H9 (cell line): ENCODE data around the gene DGKB. TPM values are rescaled to one million over a fixed set of nuclear protein-coding genes. Genes with fewer than 3 reads are reported as not detected.

Source experiments
- DNase-seq: peaks from one replicate; pipeline ENCODE4 v3.0.0-alpha.2; 2017
- H2AFZ ChIP-seq: one replicate; pipeline ENCODE4 v1.6.1; 2013; ENCODE audit warnings: mild to moderate bottlenecking, low read length, control low read depth, moderate library complexity
- H2AK5ac ChIP-seq: 2 replicates; pipeline ENCODE4 v1.6.1; 2013; ENCODE audit warnings: low read length, control low read depth, mixed read lengths; ENCODE audit not compliant: insufficient read length
- H2BK120ac ChIP-seq: one replicate; pipeline ENCODE4 v1.6.1; 2013; ENCODE audit warnings: low read depth, mild to moderate bottlenecking, low read length, control low read depth, inconsistent platforms; ENCODE audit not compliant: poor library complexity, severe bottlenecking
- H2BK12ac ChIP-seq: 2 replicates; pipeline ENCODE4 v1.6.1; 2013; ENCODE audit warnings: low read length, control low read depth, mixed read lengths, low read depth; ENCODE audit not compliant: insufficient read length
- H2BK15ac ChIP-seq: 2 replicates; pipeline ENCODE4 v1.6.1; 2013; ENCODE audit warnings: low read depth, low read length, control low read depth
- H2BK20ac ChIP-seq: one replicate; pipeline ENCODE4 v1.6.1; 2013; ENCODE audit warnings: low read depth, mild to moderate bottlenecking, low read length, control low read depth, inconsistent platforms; ENCODE audit not compliant: poor library complexity, severe bottlenecking
- H2BK5ac ChIP-seq: 2 replicates; pipeline ENCODE4 v1.6.1; 2013; ENCODE audit warnings: low read length, control low read depth, mixed read lengths; ENCODE audit not compliant: insufficient read length
- H3K14ac ChIP-seq: 2 replicates; pipeline ENCODE4 v1.6.1; 2013; ENCODE audit warnings: low read length, control low read depth; ENCODE audit not compliant: insufficient read depth
- H3K18ac ChIP-seq: 2 replicates; pipeline ENCODE4 v1.6.1; 2013; ENCODE audit warnings: low read depth, mild to moderate bottlenecking, mixed read lengths, low read length, control low read depth; ENCODE audit not compliant: insufficient read length
- H3K23ac ChIP-seq: 2 replicates; pipeline ENCODE4 v1.6.1; 2013; ENCODE audit warnings: low read length, control low read depth, mixed read lengths, low read depth; ENCODE audit not compliant: insufficient read length
- H3K23me2 ChIP-seq: 2 replicates; pipeline ENCODE4 v1.6.1; 2013; ENCODE audit warnings: low read depth, mild to moderate bottlenecking, mixed read lengths, low read length, control low read depth; ENCODE audit not compliant: insufficient read length, poor library complexity, severe bottlenecking
- H3K27ac ChIP-seq: 2 replicates; pipeline ENCODE4 v1.5.1; 2013; ENCODE audit warnings: low read length, control low read depth, mixed read lengths, low read depth; ENCODE audit not compliant: insufficient read length
- H3K27me3 ChIP-seq: 2 replicates; pipeline ENCODE4 v1.6.1; 2013; ENCODE audit warnings: low read length, control low read depth, inconsistent platforms; ENCODE audit not compliant: insufficient read depth
- H3K4ac ChIP-seq: 2 replicates; pipeline ENCODE4 v1.6.1; 2013; ENCODE audit warnings: low read depth, mild to moderate bottlenecking, control low read depth, inconsistent platforms, low read length, moderate library complexity
- H3K4me1 ChIP-seq: 2 replicates; pipeline ENCODE4 v1.6.1; 2013; ENCODE audit warnings: low read length, control low read depth, inconsistent platforms; ENCODE audit not compliant: insufficient read depth
- H3K4me2 ChIP-seq: 2 replicates; pipeline ENCODE4 v1.6.1; 2013; ENCODE audit warnings: low read length, control low read depth, mixed read lengths; ENCODE audit not compliant: insufficient read length, insufficient read depth
- H3K56ac ChIP-seq: 2 replicates; pipeline ENCODE4 v1.6.1; 2013; ENCODE audit warnings: low read depth, mild to moderate bottlenecking, mixed read lengths, low read length, control low read depth; ENCODE audit not compliant: insufficient read length
- H3K79me1 ChIP-seq: 2 replicates; pipeline ENCODE4 v1.6.1; 2013; ENCODE audit warnings: low read depth, mild to moderate bottlenecking, moderate library complexity, low read length, control low read depth, inconsistent platforms; ENCODE audit not compliant: insufficient read depth, poor library complexity, severe bottlenecking
- H3K79me2 ChIP-seq: 2 replicates; pipeline ENCODE4 v1.6.1; 2013; ENCODE audit warnings: low read length, control low read depth, inconsistent platforms; ENCODE audit not compliant: insufficient read depth
- H3K9ac ChIP-seq: 2 replicates; pipeline ENCODE4 v1.6.1; 2013; ENCODE audit warnings: low read length, control low read depth, mixed read lengths; ENCODE audit not compliant: insufficient read length; ENCODE audit errors: extremely low read depth
- H3K9me3 ChIP-seq: one replicate; pipeline ENCODE4 v1.6.1; 2013; ENCODE audit warnings: low read depth, low read length, inconsistent platforms; ENCODE audit not compliant: control insufficient read depth
- H3T11ph ChIP-seq: one replicate; pipeline ENCODE4 v1.6.1; 2013; ENCODE audit warnings: mild to moderate bottlenecking, low read length, control low read depth, inconsistent platforms
- H4K20me1 ChIP-seq: one replicate; pipeline ENCODE4 v1.6.1; 2013; ENCODE audit not compliant: control insufficient read depth, insufficient read length, insufficient read depth
- H4K5ac ChIP-seq: 2 replicates; pipeline ENCODE4 v1.6.1; 2013; ENCODE audit warnings: low read depth, mild to moderate bottlenecking, mixed read lengths, low read length, control low read depth; ENCODE audit not compliant: insufficient read length
- H4K8ac ChIP-seq: replicated peaks from 2 replicates; pipeline ENCODE4 v1.6.1; 2013; ENCODE audit warnings: low read length, control low read depth, mixed read lengths, low read depth; ENCODE audit not compliant: insufficient read length
- H4K91ac ChIP-seq: 2 replicates; pipeline ENCODE4 v1.6.1; 2013; ENCODE audit warnings: low read depth, mild to moderate bottlenecking, moderate library complexity, mixed read lengths, low read length, control low read depth; ENCODE audit not compliant: insufficient read length
- H3K27ac Mint-ChIP-seq, 3 experiments: 2 replicates in 2 of 3; 3 replicates in 1 of 3; pipeline ENCODE4 v1.8.0; 2020 to 2021; ENCODE audit warnings: mixed read lengths in 3 of 3, mild to moderate bottlenecking in 1 of 3, moderate library complexity in 1 of 3
- H3K27me3 Mint-ChIP-seq: 2 replicates; pipeline ENCODE4 v1.8.0; 2021; ENCODE audit warnings: low read depth, mild to moderate bottlenecking, moderate library complexity, mixed read lengths
- H3K36me3 Mint-ChIP-seq, 3 experiments: 2 replicates in 2 of 3; 3 replicates in 1 of 3; pipeline ENCODE4 v1.8.0; 2020 to 2021; ENCODE audit warnings: low read depth in 3 of 3, mixed read lengths in 3 of 3; ENCODE audit not compliant: insufficient read depth in 1 of 3
- H3K4me1 Mint-ChIP-seq, 2 experiments: 2 replicates each; pipeline ENCODE4 v1.8.0; 2020; ENCODE audit warnings: mixed read lengths in 2 of 2
- H3K4me3 Mint-ChIP-seq, 2 experiments: 2 replicates in 1 of 2; 3 replicates in 1 of 2; pipeline ENCODE4 v1.8.0; 2020 to 2021; ENCODE audit warnings: mild to moderate bottlenecking in 2 of 2, mixed read lengths in 2 of 2, moderate library complexity in 1 of 2
- H3K9me3 Mint-ChIP-seq, 2 experiments: 2 replicates in 1 of 2; 3 replicates in 1 of 2; pipeline ENCODE4 v1.8.0; 2020; ENCODE audit warnings: mild to moderate bottlenecking in 2 of 2, mixed read lengths in 2 of 2, moderate library complexity in 1 of 2
- whole genome bisulfite sequencing: extraction: QIAGEN DNeasy Blood & Tissue Kit; methylation state at CpG from one replicate; pipeline ENCODE4 v1.1.7; 2013; ENCODE audit warnings: missing lambda C conversion rate, low lambda C conversion rate, mixed read lengths; ENCODE audit not compliant: insufficient read length; ENCODE audit errors: extremely low coverage; 5-methylcytosine and 5-hydroxymethylcytosine counted together
- total RNA-seq: library from RNA; stranded (reverse); gene quantifications from 2 replicates; pipeline ENCODE4 v1.2.1, GENCODE V29; 2021
- TF ChIP-seq, protein P1 (sequence below): fragments of 200-600 bp; sonication (generic); conservative IDR thresholded peaks from 3 replicates; pipeline ENCODE4 v1.8.0; 2021; ENCODE audit warnings: antibody characterized with exemption, mild to moderate bottlenecking

Gene DGKB
- total RNA-seq, 1 experiment from 2014 or later, result 0.26 TPM

- Histone ChIP-seq H4K8ac (no peak overlapping the region), H4K91ac (no peak overlapping the region), H3K79me2 (no peaks in the 10 kb centered on the region), H3K4me1 (no peaks in the 10 kb centered on the region), H3K18ac (no peak overlapping the region), H3K9me3 (no peaks in the 10 kb centered on the region), H2BK12ac (no peak overlapping the region), H3K23me2 (no peaks in the 10 kb centered on the region), H2AK5ac (no peak overlapping the region), H4K20me1 (no peaks in the 10 kb centered on the region), H2BK15ac (no peak overlapping the region), H3K56ac (no peak overlapping the region), H3K23ac (no peak overlapping the region), H4K5ac (no peak overlapping the region), H2AFZ (no peak overlapping the region), H3K14ac (no peak overlapping the region), H3K79me1 (no peaks in the 10 kb centered on the region), H3K27ac (no peak overlapping the region), H2BK5ac (no peak overlapping the region), H3K4me2 (no peak overlapping the region), H3T11ph (no peak overlapping the region), H2BK120ac (no peak overlapping the region), H3K27me3 (no peaks in the 10 kb centered on the region), H3K9ac (no peak overlapping the region), H3K4ac (no peak overlapping the region), H2BK20ac (no peak overlapping the region)
- TF ChIP-seq, protein P1, sequence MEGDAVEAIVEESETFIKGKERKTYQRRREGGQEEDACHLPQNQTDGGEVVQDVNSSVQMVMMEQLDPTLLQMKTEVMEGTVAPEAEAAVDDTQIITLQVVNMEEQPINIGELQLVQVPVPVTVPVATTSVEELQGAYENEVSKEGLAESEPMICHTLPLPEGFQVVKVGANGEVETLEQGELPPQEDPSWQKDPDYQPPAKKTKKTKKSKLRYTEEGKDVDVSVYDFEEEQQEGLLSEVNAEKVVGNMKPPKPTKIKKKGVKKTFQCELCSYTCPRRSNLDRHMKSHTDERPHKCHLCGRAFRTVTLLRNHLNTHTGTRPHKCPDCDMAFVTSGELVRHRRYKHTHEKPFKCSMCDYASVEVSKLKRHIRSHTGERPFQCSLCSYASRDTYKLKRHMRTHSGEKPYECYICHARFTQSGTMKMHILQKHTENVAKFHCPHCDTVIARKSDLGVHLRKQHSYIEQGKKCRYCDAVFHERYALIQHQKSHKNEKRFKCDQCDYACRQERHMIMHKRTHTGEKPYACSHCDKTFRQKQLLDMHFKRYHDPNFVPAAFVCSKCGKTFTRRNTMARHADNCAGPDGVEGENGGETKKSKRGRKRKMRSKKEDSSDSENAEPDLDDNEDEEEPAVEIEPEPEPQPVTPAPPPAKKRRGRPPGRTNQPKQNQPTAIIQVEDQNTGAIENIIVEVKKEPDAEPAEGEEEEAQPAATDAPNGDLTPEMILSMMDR, result no peak
- H3K4me3 Mint-ChIP-seq, result no peak overlapping the region
- no peak for DNase-seq
- H3K27ac Mint-ChIP-seq, result no peak overlapping the region
- no peaks in the 10 kb centered on the region for H3K9me3 Mint-ChIP-seq
- H3K36me3 Mint-ChIP-seq, result no peaks in the 10 kb centered on the region
- no peaks in the 10 kb centered on the region for H3K4me1 Mint-ChIP-seq
- WGBS, result no CpG with 5 or more reads among the region's 1 CpG
- no peaks in the 10 kb centered on the region for H3K27me3 Mint-ChIP-seq
Measured at GRCh38 chr7:14924398-14924797, 21.8 kb upstream of the DGKB start.
